Right hindlimb (tissue), 1 donor: ENCODE measurements around the gene IL32.
"Not testable (repeated sequence)": the region's sequence is repeated elsewhere in the genome, so short reads cannot be mapped to it uniquely, and the experiment has no call there.

Experiments used
- DNase-seq: peaks from one replicate; pipeline ENCODE4 v3.0.0-alpha.2; 2018

The IL32 gene

DNA sequence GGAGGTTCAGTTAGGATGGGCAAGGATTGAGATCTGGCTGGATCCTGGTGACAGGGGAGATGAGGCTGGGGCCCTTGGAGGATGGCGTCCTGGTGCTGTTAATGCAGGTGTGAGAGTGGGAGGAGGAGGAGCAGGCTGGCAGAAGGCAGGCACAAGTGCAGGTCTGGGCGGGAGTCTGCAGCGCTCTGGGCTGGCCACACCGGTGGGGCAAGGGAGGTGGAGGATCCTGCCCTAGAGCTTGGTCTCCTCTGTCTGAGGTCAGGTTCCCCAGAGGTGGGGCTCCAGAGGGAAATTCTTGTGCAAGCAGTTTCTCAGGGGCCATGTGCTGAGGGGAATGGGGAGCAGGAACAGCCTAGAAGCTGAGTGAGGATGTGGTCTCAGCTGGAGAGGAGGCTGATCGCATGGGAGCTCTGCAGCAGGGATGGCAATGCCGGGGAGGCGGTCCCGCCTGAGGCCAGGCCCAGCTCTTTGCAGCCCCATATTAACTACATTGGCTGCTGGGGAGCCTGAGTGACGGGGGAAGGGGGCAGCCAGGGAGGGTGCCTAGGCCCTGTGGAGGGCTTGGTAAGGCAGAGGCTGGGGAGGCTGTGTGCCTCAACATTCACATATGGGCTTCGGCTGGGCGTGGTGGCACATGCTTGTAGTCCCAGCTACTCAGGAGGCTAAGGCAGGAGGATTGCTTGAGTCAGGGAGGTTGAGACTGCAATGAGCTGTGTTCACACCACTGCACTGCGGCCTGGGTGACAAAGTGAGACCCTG lies 12.7 kb upstream of the IL32 start:
- DNase-seq, result not testable (repeated sequence)

DNA sequence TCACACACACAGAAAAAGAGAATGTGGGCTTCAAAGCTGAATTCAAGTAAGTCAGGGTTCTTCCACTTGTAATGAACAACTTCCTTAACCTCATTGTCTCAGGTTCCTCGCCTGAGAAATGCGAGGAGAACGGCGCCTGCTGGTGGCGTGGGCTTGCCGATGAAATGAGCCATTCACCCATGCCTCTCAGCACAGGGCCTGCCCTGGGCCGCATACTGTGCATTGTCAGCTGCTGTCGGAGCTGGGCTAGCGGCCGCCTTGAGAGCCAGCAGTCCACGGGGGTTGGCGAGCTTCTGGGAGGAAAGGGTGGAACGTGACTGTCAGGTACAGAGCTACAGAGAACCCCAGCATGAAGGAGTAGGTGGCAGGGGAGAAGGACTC lies 12.1 kb upstream of the IL32 start:
- DNase-seq, result not testable (repeated sequence)

DNA sequence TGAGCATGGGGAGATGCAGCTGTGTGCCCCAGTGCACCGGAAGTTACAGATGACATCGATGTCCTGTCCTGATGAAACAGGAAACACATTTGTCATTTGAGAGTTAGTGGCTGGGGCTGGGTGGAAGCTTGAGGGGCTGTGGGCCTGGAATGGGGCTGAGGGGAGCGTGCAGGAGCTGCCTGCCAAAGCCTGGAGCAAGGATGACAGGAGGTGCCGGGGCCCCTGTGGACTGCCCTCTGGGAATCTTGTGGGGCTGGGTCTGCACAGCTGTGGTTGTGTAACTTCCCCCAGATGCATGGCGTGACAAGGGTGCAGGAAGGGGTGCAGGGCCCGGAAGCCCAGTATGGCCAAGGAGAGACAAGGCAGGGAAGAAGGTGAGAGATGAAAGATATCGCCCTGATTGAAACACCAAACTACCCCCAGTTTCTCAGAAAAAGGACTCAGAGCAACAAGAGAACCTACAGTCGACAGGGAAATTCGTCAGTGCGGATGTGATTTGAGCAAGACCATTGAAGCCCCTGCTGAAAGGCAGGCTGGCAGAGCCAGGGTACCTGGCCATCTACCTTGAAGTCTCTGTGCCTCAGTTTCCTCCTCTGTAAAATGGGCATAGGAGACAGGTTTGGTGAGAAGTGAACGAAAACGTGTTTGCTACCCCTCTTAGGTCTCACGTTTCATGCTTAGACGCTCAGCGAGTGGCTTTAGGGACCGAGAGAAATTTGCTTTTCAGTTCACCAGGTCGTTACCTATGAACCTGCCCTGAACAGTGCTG lies 10.3 kb upstream of the IL32 start:
- no peak for DNase-seq

DNA sequence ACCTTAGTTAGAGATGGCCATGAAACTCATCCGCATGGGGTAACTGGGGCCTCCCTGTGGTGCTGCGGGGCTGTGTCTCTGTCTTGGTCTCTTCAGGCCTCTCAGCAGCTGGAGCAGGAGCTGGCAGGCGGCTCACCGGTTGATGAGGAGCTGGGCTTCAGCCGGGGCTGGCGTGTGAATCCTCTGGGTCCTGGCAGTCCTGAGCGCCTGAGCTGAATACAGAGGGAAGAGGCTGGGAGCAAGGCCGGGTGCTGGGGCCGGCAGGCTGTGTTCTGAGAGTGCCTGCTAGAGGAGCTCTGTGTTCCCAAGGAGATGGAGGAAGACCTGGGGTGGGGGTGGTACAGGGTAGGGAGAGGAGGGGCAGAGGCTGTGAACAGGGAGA lies 9.7 kb upstream of the IL32 start:
- not testable (repeated sequence) for DNase-seq

DNA sequence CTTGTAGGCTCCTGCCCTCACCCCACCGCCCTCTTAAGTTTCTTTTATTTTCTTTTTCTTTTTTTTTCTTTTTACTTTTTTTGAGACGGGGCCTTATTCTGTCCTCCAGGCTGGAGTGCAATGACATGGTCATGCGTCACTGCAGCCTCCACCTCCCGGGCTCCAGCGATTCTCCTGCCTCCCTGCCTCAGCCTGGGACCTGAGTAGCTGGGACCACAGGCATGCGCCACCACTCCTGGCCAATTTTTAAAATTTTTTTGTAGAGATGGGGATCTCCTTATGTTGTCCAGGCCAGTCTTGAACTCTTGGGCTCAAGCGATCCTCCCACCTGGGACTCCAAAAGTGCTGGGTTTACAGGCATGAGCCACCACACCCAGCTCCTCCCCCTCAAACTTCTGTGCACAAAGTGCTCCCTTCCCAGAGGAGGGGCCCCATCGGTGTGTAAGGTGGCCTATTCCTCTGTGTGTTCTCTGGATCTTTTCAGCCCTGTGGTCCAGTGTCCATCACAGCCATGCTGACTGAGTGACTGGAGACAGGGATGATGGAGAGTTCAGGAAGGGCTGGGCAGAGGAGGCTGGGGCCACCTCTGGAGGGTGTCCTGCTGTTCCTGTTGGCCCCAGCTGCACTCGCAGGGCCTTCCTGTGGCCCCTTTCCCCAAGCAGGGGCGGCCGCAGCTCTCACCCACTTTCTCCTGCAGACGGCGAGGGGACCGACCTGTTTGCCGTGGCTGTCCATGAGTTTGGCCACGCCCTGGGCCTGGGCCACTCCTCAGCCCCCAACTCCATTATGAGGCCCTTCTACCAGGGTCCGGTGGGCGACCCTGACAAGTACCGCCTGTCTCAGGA lies 8.9 kb upstream of the IL32 start:
- DNase-seq, result no peak

DNA sequence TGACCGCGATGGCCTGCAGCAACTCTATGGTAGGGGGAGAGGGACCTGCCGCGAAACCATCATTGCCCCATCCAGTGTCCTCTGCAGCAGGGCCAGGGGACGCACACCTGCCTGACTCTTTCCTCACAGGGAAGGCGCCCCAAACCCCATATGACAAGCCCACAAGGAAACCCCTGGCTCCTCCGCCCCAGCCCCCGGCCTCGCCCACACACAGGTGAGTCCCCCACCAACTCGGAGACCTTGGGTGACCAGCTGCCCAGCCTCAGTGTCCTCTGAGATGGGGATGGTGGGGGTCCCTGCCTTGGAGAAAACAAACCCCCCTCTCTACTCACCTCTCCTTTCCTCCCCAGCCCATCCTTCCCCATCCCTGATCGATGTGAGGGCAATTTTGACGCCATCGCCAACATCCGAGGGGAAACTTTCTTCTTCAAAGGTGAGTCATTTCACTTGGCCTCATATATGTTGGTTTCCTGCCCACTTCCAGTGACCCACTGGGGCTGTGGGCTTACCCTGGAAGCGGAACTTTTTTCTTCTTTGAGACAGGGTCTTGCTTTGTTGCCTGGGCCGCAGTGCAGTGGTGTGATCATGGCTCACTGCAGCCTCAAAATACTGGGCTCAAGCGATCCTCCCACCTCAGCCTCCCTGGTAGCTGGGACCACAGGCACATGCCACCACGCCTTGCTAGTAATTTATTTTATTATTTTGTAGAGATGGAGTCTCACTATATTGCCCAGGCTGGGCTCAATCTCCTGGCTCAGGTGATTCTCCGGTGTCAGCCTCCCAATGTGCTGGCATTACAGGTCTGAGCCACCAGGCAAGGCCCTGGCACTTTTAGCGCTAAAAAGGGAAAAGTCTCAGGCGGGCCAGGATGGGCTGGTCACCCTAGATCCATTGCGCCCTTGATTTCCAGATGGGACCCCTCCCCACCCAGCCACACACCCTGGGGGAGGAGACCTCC lies 8.0 kb upstream of the IL32 start:
- no peak for DNase-seq

DNA sequence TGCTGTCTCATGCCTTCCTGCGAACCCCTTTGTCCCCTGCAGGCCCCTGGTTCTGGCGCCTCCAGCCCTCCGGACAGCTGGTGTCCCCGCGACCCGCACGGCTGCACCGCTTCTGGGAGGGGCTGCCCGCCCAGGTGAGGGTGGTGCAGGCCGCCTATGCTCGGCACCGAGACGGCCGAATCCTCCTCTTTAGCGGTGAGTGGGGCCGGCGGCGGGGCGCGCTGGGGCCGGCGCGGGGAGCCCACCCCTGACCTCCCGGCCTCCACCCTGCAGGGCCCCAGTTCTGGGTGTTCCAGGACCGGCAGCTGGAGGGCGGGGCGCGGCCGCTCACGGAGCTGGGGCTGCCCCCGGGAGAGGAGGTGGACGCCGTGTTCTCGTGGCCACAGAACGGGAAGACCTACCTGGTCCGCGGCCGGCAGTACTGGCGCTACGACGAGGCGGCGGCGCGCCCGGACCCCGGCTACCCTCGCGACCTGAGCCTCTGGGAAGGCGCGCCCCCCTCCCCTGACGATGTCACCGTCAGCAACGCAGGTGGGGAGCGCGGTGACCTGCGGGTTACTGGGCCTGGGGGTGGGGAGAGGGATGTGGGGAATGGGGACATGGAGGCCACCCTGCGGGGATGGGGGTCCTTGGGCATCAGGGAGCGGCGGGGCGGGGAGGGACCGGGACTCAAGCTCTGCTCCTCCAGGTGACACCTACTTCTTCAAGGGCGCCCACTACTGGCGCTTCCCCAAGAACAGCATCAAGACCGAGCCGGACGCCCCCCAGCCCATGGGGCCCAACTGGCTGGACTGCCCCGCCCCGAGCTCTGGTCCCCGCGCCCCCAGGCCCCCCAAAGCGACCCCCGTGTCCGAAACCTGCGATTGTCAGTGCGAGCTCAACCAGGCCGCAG lies 7.1 kb upstream of the IL32 start:
- DNase-seq, result peak; percentile 56

DNA sequence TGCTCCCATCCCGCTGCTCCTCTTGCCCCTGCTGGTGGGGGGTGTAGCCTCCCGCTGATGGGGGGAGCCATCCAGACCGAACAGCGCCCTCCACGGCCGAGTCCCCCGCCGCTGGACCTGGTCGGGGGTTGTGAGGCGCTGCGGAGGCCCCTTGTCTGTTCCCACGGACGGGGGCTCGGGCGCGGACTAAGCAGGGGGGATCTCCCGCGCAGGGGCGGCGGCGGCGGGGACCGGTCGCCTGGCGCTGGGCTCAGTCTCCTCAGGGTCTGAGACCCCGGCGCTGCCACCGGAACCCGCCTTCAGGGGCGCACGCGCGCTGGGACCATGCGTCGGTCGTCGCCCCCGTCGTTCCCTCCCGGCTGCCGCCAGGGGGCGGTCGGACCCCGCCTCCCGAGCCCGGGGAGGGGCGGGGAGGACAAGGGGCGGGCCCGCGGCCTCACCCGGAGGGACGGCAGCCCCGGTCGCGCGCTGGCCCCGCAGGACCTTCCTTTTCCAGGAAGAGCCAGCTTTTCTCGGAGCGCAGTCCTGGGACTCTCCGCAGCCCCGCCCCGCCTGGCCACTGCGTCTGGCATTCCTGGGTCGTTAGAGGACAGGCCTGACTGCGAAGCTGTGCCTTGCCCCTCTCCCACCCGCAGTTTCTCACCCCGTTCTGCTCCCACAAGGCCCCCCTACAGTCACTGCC lies 6.3 kb upstream of the IL32 start:
- DNase-seq, result peak; percentile 91

DNA sequence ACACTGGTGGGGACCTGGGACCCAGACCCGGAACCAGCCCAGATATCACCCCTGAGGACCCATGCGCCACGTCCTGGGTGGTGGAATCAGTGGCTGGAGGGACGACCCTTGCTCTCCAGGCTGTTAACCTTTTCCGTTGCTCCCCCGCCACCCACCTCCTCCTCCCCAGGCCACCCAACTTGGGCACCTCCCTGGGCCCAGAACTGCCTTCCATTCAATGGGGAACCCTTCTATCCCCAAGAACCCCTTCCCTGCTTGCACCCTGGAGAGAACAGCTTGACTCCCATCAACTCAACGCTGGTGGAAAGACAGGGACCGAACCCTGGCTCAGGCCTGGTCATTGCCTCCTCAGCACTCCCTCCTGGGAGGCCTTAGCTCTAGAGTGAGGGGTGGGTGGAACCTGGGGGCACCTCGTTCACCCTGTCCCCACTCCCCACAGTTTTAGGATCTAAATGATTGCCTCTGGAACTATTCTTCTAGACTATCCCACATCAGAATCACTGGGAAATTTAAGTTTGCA lies 5.7 kb upstream of the IL32 start:
- no peak for DNase-seq

DNA sequence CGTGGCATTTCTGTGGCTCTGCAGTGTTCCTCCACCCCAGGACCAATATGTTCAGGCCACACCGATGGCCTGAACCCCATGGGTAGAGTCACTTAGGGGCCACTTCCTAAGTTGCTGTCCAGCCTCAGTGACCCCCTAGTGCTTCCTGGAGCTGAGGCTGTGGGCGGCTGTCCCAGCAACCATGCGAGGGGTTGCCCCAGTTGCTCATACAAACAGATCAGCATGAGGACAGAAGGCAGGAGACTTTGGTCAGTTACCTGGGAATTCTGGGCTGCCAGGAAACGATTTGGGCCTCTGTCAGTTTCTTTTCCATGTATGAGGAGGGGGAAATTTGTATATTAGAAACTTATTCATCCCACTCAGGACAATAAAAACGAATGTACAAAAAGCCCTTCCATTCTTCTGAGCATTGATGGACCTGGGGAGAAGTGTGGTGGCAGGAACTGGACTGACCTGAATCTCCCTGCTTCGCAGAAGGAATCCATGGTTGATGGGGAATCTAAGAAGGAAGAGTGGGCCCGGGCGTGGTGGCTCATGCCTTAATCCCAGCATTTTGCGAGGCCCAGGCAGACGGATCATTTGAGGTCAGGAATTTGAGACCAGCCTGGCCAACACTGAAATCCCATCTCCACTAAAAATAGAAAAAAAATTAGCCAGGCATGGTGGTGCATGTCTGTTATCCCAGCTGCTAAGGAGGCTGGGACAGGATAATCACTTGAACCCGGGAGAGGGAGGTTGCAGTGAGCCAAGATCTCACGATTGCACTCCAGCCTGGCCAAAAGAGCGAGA lies 4.9 kb upstream of the IL32 start:
- peak; percentile 36 for DNase-seq

DNA sequence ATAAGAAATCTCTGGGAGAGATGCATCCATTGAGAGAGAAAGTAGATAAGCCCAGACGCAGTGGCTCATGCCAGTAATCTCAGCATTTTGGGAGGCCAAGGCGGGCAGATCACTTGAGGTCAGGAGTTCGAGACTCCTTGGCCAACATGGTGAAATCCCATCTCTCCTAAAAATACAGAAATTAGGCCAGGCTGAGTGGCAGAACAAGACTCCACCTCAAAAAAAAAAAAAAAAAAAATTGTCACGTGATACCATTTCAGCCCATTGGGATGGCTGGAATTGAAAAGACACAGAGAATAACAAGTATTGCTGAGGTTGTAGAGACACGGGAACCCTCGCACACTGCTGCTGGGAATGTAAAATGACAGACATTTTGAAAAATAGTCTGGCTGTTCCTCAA lies 2.9 kb upstream of the IL32 start:
- DNase-seq, result no peak

DNA sequence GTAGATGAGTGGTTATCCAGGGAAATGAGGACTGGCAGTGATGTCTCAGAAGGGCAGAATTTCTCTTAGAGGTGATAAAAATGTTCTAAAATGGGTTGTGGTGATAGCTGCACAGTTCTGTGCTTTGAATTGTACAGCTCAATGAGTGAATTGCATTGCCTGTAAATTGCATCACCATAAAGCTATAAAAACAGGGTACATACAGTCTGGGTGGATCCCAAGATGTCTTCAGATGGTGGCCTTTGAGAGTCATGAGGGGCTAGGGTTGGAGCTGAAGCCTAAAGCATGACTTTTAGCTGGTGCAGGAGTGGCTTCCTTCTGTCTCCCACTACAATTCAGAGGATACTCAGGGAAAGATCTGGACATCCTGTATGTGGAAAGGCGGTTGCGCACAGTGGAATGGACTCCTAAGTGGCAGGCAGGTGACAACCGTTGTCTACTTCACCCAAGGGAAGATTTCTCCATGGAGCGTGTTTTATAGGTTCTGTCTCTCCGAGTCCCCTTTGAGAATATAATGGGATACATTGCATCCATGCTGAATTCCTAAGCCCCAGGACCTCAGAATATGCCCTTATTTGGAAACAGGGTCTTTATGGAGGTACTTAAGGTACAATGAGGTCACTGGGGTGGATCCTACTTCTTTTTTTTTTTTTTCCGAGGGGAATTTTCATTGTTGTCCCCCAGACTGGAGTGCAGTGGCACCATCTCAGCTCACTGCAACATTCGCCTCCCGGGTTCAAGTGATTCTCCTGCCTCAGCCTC lies 1.6 kb upstream of the IL32 start:
- DNase-seq, result no peak

DNA sequence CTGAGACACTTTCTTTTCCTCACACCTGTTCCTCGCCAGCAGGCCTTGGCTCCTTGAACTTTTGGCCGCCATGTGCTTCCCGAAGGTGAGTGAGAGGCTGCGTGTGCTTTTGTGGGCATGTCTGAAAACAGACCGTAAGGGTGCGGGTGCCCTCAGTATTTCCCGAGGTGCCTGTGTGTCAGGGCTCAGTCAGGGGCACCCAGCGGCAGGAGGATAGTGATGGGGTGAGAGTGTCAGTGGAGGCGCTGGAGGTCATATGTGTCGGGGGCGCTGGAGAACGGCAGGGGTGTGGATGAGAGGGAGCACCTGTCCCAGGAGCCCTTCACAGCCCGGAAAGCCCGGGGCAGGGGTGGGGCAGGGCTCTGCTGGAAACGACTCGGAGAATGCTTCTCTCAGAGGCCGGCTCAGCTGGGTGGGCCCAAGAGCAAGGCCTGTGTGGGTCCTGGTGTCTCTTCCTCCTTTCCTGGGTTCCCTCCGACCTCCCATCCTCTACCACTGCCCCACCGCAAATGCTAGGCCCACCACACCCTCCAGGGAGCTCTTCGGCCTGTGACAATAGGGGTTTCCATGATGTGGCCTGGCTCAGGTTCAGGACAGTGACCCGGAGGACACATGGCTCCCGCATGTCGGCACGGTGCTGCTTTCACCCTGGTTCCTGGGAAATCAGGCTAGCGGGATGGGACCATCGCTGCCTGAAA lies 451 bp downstream of the IL32 start:
- no peak for DNase-seq

DNA sequence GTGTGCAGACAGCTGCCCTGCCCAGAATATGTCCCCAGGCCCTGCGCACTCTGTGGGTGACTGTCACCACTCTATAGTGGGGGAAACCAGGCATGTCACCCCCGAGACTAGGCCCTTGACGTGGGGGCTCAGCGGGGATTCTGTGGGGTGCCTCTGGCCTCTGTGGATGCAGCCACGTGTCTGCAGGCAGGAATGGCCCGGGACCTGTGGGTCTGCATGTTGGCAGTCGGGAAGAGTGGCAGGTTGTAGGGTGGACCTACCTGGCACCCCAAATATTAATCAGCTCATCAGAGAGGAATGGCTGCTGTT lies 954 bp downstream of the IL32 start:
- no peak for DNase-seq

DNA sequence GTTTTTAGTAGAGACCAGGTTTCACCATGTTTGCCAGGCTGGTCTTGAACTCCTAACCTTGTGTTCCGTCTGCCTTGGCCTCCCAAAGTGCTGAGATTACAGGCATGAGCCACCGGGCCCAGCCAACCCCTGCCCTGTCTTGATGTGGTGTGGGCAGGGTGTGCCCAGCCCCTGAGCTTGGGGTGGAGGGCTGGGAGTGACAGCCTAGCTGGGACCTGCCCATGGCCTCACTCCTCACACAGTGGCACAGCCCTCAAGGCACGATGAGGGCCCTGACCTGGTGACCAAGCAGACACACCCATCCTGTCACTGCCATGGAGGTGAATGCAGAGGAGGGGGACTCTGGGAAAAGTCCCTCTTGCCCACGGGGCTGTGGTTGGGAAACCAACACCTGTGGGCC lies 3.0 kb downstream of the IL32 start:
- no peak for DNase-seq

DNA sequence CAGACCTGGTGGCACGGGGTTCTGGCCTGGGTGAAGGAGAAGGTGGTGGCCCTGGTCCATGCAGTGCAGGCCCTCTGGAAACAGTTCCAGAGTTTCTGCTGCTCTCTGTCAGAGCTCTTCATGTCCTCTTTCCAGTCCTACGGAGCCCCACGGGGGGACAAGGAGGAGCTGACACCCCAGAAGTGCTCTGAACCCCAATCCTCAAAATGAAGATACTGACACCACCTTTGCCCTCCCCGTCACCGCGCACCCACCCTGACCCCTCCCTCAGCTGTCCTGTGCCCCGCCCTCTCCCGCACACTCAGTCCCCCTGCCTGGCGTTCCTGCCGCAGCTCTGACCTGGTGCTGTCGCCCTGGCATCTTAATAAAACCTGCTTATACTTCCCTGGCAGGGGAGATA lies 3.7 kb downstream of the IL32 start:
- not testable (repeated sequence) for DNase-seq

DNA sequence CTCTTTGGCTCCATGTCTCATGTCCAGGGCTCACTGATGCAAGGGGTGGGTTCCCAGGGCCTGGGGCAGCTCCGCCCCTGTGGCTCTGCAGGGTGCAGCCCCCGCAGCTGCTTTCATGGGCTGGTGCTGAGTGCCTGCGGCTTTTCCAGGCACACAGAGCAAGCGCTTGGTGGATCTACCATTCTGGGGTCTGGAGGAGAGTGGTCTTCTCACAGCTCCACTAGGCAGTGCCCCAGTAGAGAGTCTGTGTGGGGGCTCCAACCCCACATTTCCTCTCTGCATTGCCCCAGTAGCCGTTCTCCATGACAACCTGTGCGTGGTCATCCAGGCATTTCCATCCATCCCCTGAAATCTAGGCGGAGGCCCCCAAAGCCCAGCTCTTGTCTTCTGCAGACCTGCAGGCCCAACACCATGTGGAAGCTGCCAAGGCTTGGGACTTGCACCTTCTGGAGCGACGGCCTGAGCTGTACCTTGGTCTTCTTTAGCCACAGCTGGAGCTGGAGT lies 5.2 kb downstream of the IL32 start:
- no peak for DNase-seq

DNA sequence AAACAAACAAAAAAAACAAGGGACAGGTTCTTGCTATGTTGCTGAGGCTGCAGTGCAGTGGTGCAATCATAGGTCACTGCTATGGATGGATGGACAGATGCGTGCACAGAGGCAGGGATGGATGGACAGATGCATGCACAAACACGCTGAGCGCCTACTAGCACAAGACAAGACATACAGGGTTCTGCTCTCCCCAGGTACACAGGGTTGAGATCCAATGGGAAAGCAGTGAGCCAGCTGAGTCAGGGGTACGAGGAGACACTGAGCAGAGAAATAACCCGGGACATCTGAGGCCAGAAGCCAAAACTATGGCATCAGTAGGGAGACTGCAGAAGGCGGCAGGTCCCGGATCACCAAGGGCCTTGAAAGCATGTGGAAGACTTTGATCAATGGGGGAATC lies 6.2 kb downstream of the IL32 start:
- DNase-seq, result no peak
